ENCODE data around the gene CTTN. TPM values are rescaled to one million over a fixed set of nuclear protein-coding genes. Genes with fewer than 3 reads are reported as not detected.
"Not testable (repeated sequence)": the region's sequence is repeated elsewhere in the genome, so short reads cannot be mapped to it uniquely, and the experiment has no call there.

The CTTN gene
- total RNA-seq, 1 donor = 16.5 TPM

- no peaks in the 10 kb centered on the region for H3K4me1 ChIP-seq (ENCODE audit: insufficient read depth, low read length)
- H3K4me3 ChIP-seq (ENCODE audit: low read length) = no peak overlapping the region
- H3K27me3 ChIP-seq (ENCODE audit: insufficient read depth, low read length) = peaks cover 5% of the 10 kb centered on the region
- no peaks in the 10 kb centered on the region for H3K9me3 ChIP-seq (ENCODE audit: low read depth, low read length)
Observed at GRCh38 chr11:70434813-70435278, 36.5 kb downstream of the CTTN start.

GRCh38 chr11:70435361-70435760 lies 37.0 kb downstream of the CTTN start:
- Histone ChIP-seq H3K4me3 (ENCODE audit: low read length) (no peak overlapping the region), H3K9me3 (ENCODE audit: low read depth, low read length) (no peaks in the 10 kb centered on the region), H3K4me1 (ENCODE audit: insufficient read depth, low read length) (no peaks in the 10 kb centered on the region), H3K27me3 (ENCODE audit: insufficient read depth, low read length) (peaks cover 5% of the 10 kb centered on the region)

GRCh38 chr11:70435765-70436500 lies 37.6 kb downstream of the CTTN start:
- Histone ChIP-seq H3K4me1 (ENCODE audit: insufficient read depth, low read length) (no peaks in the 10 kb centered on the region), H3K27me3 (ENCODE audit: insufficient read depth, low read length) (peaks cover 5% of the 10 kb centered on the region), H3K9me3 (ENCODE audit: low read depth, low read length) (no peaks in the 10 kb centered on the region), H3K4me3 (ENCODE audit: low read length) (no peak overlapping the region)

- Histone ChIP-seq H3K4me3 (ENCODE audit: low read length) (no peak overlapping the region), H3K27me3 (ENCODE audit: insufficient read depth, low read length) (peaks cover 5% of the 10 kb centered on the region), H3K4me1 (ENCODE audit: insufficient read depth, low read length) (no peaks in the 10 kb centered on the region), H3K9me3 (ENCODE audit: low read depth, low read length) (no peaks in the 10 kb centered on the region)
Observed at GRCh38 chr11:70436501-70436860, 38.2 kb downstream of the CTTN start.

- H3K4me3 ChIP-seq (ENCODE audit: low read length) = no peak overlapping the region
- no peaks in the 10 kb centered on the region for H3K4me1 ChIP-seq (ENCODE audit: insufficient read depth, low read length)
- H3K9me3 ChIP-seq (ENCODE audit: low read depth, low read length) = no peaks in the 10 kb centered on the region
- H3K27me3 ChIP-seq (ENCODE audit: insufficient read depth, low read length) = peaks cover 5% of the 10 kb centered on the region
Observed at GRCh38 chr11:70437111-70437784, 38.9 kb downstream of the CTTN start.

- Histone ChIP-seq H3K4me3 (ENCODE audit: low read length) (no peak overlapping the region), H3K27me3 (ENCODE audit: insufficient read depth, low read length) (no peaks in the 10 kb centered on the region), H3K9me3 (ENCODE audit: low read depth, low read length) (no peaks in the 10 kb centered on the region), H3K4me1 (ENCODE audit: insufficient read depth, low read length) (no peaks in the 10 kb centered on the region)
Observed at GRCh38 chr11:70440206-70440605, 41.9 kb downstream of the CTTN start.

GRCh38 chr11:70443773-70444030 lies 45.4 kb downstream of the CTTN start:
- Histone ChIP-seq H3K9me3 (ENCODE audit: low read depth, low read length) (peaks cover 2% of the 10 kb centered on the region), H3K4me3 (ENCODE audit: low read length) (no peak overlapping the region), H3K4me1 (ENCODE audit: insufficient read depth, low read length) (no peaks in the 10 kb centered on the region), H3K27me3 (ENCODE audit: insufficient read depth, low read length) (no peaks in the 10 kb centered on the region)

- Histone ChIP-seq H3K9me3 (ENCODE audit: low read depth, low read length) (peaks cover 16% of the 10 kb centered on the region), H3K27me3 (ENCODE audit: insufficient read depth, low read length) (no peaks in the 10 kb centered on the region), H3K4me1 (ENCODE audit: insufficient read depth, low read length) (no peaks in the 10 kb centered on the region), H3K4me3 (ENCODE audit: low read length) (no peak overlapping the region)
Observed at GRCh38 chr11:70445091-70445490, 46.8 kb downstream of the CTTN start.

- Histone ChIP-seq H3K27me3 (ENCODE audit: insufficient read depth, low read length) (no peaks in the 10 kb centered on the region), H3K4me3 (ENCODE audit: low read length) (no peak overlapping the region), H3K9me3 (ENCODE audit: low read depth, low read length) (peaks cover 19% of the 10 kb centered on the region), H3K4me1 (ENCODE audit: insufficient read depth, low read length) (no peaks in the 10 kb centered on the region)
Observed at GRCh38 chr11:70445605-70446004, 47.3 kb downstream of the CTTN start.

- Histone ChIP-seq H3K27me3 (ENCODE audit: insufficient read depth, low read length) (no peaks in the 10 kb centered on the region), H3K9me3 (ENCODE audit: low read depth, low read length) (peaks cover 19% of the 10 kb centered on the region), H3K4me1 (ENCODE audit: insufficient read depth, low read length) (no peaks in the 10 kb centered on the region), H3K4me3 (ENCODE audit: low read length) (no peak overlapping the region)
Observed at GRCh38 chr11:70448983-70449567, 50.7 kb downstream of the CTTN start.

GRCh38 chr11:70454197-70454767 lies 56.0 kb downstream of the CTTN start:
- H3K4me1 ChIP-seq (ENCODE audit: insufficient read depth, low read length) = no peaks in the 10 kb centered on the region
- H3K27me3 ChIP-seq (ENCODE audit: insufficient read depth, low read length) = no peaks in the 10 kb centered on the region
- no peak overlapping the region for H3K4me3 ChIP-seq (ENCODE audit: low read length)
- peaks cover 11% of the 10 kb centered on the region for H3K9me3 ChIP-seq (ENCODE audit: low read depth, low read length)

- H3K4me1 ChIP-seq (ENCODE audit: insufficient read depth, low read length); H3K9me3 ChIP-seq (ENCODE audit: low read depth, low read length); H3K27me3 ChIP-seq (ENCODE audit: insufficient read depth, low read length); H3K4me3 ChIP-seq (ENCODE audit: low read length): not testable (repeated sequence)
Observed at GRCh38 chr11:70454811-70455210, 56.5 kb downstream of the CTTN start.

GRCh38 chr11:70455354-70455753 lies 57.0 kb downstream of the CTTN start:
- Histone ChIP-seq H3K4me3 (ENCODE audit: low read length) (no peak overlapping the region), H3K27me3 (ENCODE audit: insufficient read depth, low read length) (no peaks in the 10 kb centered on the region), H3K4me1 (ENCODE audit: insufficient read depth, low read length) (no peaks in the 10 kb centered on the region), H3K9me3 (ENCODE audit: low read depth, low read length) (peaks cover under 1% of the 10 kb centered on the region)

GRCh38 chr11:70456921-70457532 lies 58.7 kb downstream of the CTTN start:
- Histone ChIP-seq H3K4me3 (ENCODE audit: low read length) (no peak overlapping the region), H3K27me3 (ENCODE audit: insufficient read depth, low read length) (no peaks in the 10 kb centered on the region), H3K4me1 (ENCODE audit: insufficient read depth, low read length) (no peaks in the 10 kb centered on the region), H3K9me3 (ENCODE audit: low read depth, low read length) (no peaks in the 10 kb centered on the region)

- Histone ChIP-seq H3K4me3 (ENCODE audit: low read length) (no peak overlapping the region), H3K9me3 (ENCODE audit: low read depth, low read length) (no peaks in the 10 kb centered on the region), H3K4me1 (ENCODE audit: insufficient read depth, low read length) (no peaks in the 10 kb centered on the region), H3K27me3 (ENCODE audit: insufficient read depth, low read length) (no peaks in the 10 kb centered on the region)
Observed at GRCh38 chr11:70458736-70459135, 60.4 kb downstream of the CTTN start.

All from mononuclear cell (primary cell).